ENCODE data around the gene DDX39A.

Gene DDX39A

GRCh38 chr19:14363183-14364097 is 55.7 kb downstream of the DDX39A start:
- DNase-seq (ENCODE audit: low spot score), result no peak

DNA sequence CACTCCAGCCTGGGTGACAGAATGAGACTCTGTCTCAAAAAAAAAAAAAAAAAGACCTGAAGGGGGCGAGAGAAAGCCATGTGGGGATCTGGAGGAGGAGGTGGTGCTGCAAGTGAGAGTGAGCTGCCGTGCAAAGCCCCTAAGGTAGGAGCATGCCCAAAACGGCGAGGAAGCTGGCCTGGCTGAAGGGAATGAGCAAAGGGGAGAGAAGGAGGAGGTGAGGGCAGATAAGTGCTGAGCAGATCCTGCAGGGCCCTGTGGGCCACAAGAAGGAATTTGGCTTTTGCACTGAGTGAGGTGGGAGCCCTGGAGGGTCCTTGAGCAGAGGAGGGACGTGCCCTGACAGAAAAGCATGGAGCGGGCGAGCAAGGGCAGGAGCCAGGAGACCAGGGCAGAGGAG is 57.3 kb downstream of the DDX39A start:
- no peak for DNase-seq (ENCODE audit: low spot score)

Data from hematopoietic multipotent progenitor cell treated with erythropoietin and hydrocortisone succinate and interleukin-3 and kit ligand, for 15 days (in vitro differentiated cells).